Calu3 (cell line): Measurements from ENCODE around the gene ALKBH4. TPM values are rescaled to one million over a fixed set of nuclear protein-coding genes. Genes with fewer than 3 reads are reported as not detected.

Experiments
- BruUV-seq: library from RNA; stranded (reverse); fragments of 400-500 nt; replicated peaks from 2 replicates; lab custom pipeline; 2021; lab: Mats Ljungman, UMichigan
- CTCF ChIA-PET: fragments of 300-600 bp; sonication (Branson Sonifier 250); formaldehyde crosslinking; loops from one replicate; lab custom pipeline; 2022; ENCODE audit warnings: antibody characterized with exemption; lab: Charles Lee
- DNase-seq: peaks from one replicate; pipeline ENCODE4 v3.0.0; 2022
- H3K27ac Mint-ChIP-seq: one replicate; pipeline ENCODE4 v1.8.0; 2022; ENCODE audit warnings: mixed read lengths; ENCODE audit not compliant: unreplicated experiment
- H3K27me3 Mint-ChIP-seq: one replicate; pipeline ENCODE4 v1.8.0; 2022; ENCODE audit warnings: mixed read lengths; ENCODE audit not compliant: unreplicated experiment
- H3K36me3 Mint-ChIP-seq: one replicate; pipeline ENCODE4 v1.8.0; 2022; ENCODE audit warnings: mild to moderate bottlenecking, moderate library complexity, mixed read lengths; ENCODE audit not compliant: insufficient read depth, unreplicated experiment
- H3K4me1 Mint-ChIP-seq: one replicate; pipeline ENCODE4 v1.8.0; 2022; ENCODE audit warnings: mild to moderate bottlenecking, low read depth, mixed read lengths; ENCODE audit not compliant: unreplicated experiment
- H3K4me3 Mint-ChIP-seq: one replicate; pipeline ENCODE4 v1.8.0; 2022; ENCODE audit warnings: mild to moderate bottlenecking, low read depth, moderate library complexity, mixed read lengths; ENCODE audit not compliant: unreplicated experiment
- H3K9me3 Mint-ChIP-seq: one replicate; pipeline ENCODE4 v1.8.0; 2022; ENCODE audit warnings: low read depth, mixed read lengths; ENCODE audit not compliant: unreplicated experiment
- intact Hi-C: fragments of 100-400 bp; cut with micrococcal nuclease; formaldehyde crosslinking; loops from one replicate; pipeline ENCODE4 v1.10.0; 2022; ENCODE audit not compliant: unreplicated experiment
- total RNA-seq: library from RNA; stranded (reverse); gene quantifications from 2 replicates; pipeline ENCODE4 v1.2.3, GENCODE V29; 2022
- TF ChIP-seq, protein P1 (sequence below): fragments of 200-600 bp; IDR thresholded peaks from one replicate; pipeline ENCODE4 v1.8.0; 2022; ENCODE audit warnings: antibody characterized with exemption; ENCODE audit not compliant: unreplicated experiment

Gene ALKBH4
- total RNA-seq, 1 experiment from 2014 or later: 5.4 TPM

DNA sequence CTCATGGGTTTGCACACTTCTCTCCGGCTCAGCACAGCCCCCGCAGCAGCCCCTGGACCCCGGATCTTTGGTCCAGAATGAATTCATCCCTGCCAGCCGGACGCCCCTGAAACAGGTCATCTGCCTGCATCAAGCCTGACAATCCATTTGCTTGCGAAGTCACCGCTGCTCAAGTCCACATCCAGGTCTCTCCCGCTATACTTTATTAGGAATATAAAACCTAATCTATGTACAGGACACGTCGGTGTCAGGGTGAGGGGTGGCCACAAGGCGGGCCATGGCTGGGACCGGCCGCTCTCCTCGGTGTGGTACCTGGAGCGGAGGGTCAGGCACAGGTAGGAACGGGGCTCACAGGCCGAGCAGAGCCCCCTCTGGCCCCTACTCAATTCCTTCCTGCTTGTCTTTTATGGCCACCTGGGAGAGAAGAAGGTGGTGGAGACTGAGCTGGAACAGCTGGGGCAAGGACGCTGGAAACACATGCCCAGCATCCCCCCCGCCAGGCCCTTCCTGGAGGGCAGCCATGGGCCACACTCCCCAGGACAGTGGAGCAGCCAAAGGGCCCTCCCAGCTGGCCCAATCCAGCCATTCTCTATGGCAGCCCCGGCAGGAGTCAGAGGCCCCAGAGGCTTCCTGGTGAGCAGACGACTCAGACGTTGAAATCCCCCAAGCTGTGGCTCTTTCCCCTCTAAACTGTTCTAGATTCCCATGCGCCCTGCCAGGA is 8.8 kb upstream of the ALKBH4 start:
- no peaks in the 10 kb centered on the region for H3K4me1 Mint-ChIP-seq
- no peak for DNase-seq
- H3K9me3 Mint-ChIP-seq: no peaks in the 10 kb centered on the region
- H3K4me3 Mint-ChIP-seq: no peak overlapping the region
- no TSS peak for BruUV-seq
- TF ChIP-seq, protein P1, sequence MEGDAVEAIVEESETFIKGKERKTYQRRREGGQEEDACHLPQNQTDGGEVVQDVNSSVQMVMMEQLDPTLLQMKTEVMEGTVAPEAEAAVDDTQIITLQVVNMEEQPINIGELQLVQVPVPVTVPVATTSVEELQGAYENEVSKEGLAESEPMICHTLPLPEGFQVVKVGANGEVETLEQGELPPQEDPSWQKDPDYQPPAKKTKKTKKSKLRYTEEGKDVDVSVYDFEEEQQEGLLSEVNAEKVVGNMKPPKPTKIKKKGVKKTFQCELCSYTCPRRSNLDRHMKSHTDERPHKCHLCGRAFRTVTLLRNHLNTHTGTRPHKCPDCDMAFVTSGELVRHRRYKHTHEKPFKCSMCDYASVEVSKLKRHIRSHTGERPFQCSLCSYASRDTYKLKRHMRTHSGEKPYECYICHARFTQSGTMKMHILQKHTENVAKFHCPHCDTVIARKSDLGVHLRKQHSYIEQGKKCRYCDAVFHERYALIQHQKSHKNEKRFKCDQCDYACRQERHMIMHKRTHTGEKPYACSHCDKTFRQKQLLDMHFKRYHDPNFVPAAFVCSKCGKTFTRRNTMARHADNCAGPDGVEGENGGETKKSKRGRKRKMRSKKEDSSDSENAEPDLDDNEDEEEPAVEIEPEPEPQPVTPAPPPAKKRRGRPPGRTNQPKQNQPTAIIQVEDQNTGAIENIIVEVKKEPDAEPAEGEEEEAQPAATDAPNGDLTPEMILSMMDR: no peak
- H3K36me3 Mint-ChIP-seq: peaks cover 7% of the 10 kb centered on the region
- CTCF ChIA-PET: no interaction called here
- H3K27me3 Mint-ChIP-seq: no peaks in the 10 kb centered on the region
- no peak overlapping the region for H3K27ac Mint-ChIP-seq
- intact Hi-C loops: no loop called here

DNA sequence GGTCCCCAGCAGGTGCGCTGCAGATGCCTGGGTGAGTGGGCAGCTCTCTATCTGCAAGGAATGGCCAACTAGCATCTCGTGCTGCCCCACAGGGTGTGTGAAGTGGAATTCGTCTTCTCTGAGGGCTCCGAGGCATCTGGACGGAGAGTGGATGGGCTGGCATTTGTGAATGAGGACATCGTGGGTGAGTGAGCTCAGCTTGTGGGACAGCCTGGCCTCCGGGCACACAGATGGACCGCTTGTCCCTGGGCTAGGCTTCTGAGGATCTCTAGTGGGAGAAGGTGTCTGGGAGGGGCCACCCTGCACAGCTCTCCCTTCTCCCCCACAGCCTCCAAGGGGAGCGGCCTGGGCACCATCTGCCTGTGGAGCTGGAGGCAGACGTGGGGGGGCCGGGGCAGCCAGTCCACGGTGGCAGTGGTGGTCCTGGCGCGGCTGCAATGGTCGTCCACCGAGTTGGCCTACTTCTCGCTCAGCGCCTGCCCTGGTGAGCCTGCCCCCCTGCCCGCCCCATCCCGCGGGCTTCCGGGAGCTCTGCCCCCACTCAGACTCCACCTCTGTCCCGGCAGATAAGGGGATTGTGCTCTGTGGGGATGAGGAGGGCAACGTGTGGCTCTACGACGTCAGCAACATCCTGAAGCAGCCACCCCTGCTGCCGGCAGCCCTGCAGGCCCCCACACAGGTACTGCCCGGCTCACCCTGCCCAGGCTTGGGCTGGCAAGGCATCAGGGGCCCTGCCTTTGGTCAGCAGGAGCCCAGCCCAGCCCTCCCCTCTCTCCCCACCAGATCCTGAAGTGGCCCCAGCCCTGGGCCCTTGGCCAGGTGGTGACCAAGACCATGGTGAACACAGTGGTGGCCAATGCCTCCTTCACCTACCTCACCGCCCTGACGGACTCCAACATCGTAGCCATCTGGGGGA is 7.7 kb upstream of the ALKBH4 start:
- Mint-ChIP-seq H3K4me3 (no peak overlapping the region), H3K36me3 (peaks cover 7% of the 10 kb centered on the region), H3K9me3 (no peaks in the 10 kb centered on the region), H3K4me1 (no peaks in the 10 kb centered on the region), H3K27me3 (no peaks in the 10 kb centered on the region), H3K27ac (no peak overlapping the region)
- intact Hi-C loops: no loop called here
- CTCF ChIA-PET: no interaction called here
- TF ChIP-seq, protein P1: no peak
- no peak for DNase-seq
- BruUV-seq: no TSS peak

DNA sequence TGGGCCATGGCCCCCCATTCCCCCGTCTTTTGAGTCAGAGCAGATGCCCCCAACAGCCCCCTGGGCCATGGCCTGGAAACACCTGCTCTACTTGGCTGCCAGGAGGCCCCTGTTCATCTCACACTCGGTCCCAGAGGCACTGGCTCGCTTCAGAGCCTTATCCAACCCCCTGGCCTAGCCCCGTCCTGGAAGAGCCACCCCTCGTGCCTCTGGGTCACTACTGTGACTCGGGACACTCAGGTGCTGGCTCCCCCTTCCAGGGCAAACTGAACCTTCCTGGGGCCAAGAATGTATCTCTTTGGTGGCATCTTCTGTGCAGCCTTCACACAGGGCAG is 7.1 kb upstream of the ALKBH4 start:
- H3K27me3 Mint-ChIP-seq: no peaks in the 10 kb centered on the region
- H3K4me3 Mint-ChIP-seq: no peak overlapping the region
- no TSS peak for BruUV-seq
- no peak overlapping the region for H3K27ac Mint-ChIP-seq
- TF ChIP-seq, protein P1: no peak
- intact Hi-C loops: no loop called here
- H3K9me3 Mint-ChIP-seq: no peaks in the 10 kb centered on the region
- no peak for DNase-seq
- H3K36me3 Mint-ChIP-seq: peaks cover 13% of the 10 kb centered on the region
- CTCF ChIA-PET: no interaction called here
- H3K4me1 Mint-ChIP-seq: no peaks in the 10 kb centered on the region

DNA sequence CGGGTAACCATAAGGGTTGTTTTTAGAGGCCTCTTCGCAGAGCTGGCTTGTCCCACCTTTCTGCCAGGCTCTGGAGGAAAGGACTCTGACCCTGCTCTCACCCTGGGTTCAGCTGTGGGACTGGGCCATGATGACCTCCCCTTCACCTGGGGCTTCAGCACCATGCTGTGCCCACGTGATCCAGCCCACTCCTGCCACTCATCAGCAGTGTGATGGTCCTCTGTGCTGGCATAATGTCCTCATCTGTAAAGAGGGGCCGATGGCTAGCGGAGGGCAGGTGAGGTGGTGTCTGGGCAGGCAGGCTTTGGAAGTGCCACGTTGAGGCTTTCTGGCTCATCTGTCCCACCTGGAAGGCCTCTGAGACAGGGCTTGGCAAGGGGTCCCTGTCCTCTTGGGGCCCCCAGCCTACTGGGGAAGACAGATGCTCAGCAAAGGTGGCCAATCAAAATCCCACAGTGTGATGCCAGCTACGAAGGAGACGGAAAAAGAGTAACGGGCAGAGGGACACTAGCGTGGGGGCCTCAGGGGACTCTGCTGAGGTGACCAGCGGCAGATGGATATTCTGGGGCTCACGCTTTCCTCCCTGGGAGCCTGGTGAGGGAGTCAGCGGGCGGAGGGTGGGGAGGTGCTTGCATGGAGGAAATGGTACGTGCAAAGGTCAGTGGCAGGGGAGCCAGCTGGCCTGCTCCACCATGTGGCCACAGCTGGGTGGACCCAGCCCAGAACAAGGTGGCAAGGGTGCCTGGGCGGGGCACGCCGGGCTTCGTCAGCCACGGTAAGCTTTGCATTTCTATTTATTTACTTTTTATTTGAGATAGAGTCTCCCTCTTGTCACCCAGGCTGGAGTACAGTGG is 5.5 kb upstream of the ALKBH4 start:
- no peaks in the 10 kb centered on the region for H3K4me1 Mint-ChIP-seq
- TF ChIP-seq, protein P1: no peak
- no peaks in the 10 kb centered on the region for H3K9me3 Mint-ChIP-seq
- CTCF ChIA-PET: no interaction called here
- intact Hi-C loops: no loop called here
- H3K36me3 Mint-ChIP-seq: peaks cover 21% of the 10 kb centered on the region
- no peak for DNase-seq
- H3K27me3 Mint-ChIP-seq: no peaks in the 10 kb centered on the region
- H3K27ac Mint-ChIP-seq: no peak overlapping the region
- no peak overlapping the region for H3K4me3 Mint-ChIP-seq
- BruUV-seq: no TSS peak
